Heart right ventricle (tissue), 16 donors: ENCODE results near the gene GINM1. TPM values are rescaled to one million over a fixed set of nuclear protein-coding genes. Genes with fewer than 3 reads are reported as not detected.
A peak's percentile ranks its signal among the peaks of the same experiment; 100 is the strongest.

Source experiments
- ATAC-seq, 8 donors: fragments of 200-7000 bp; cut with Tn5 transposase; one replicate each; pipeline ENCODE4 v1.9.1; 2020; ENCODE audit warnings: mild to moderate bottlenecking in 8 of 8, moderate library complexity in 8 of 8, moderate number of reproducible peaks in 1 of 8
- DNase-seq, 2 donors: peaks; one replicate each; pipeline ENCODE4 v3.0.0-alpha.2; 2020
- H3K27ac ChIP-seq, 10 donors: fragments of 200-600 bp; sonication (generic) in 2 of 10; one replicate each; pipeline versions ENCODE4 v1.5.0 to v1.8.0; 2020 to 2022; ENCODE audit warnings: mild to moderate bottlenecking in 3 of 10
- H3K27me3 ChIP-seq, 7 donors: fragments of 200-600 bp; one replicate each; pipeline ENCODE4 v1.8.0; 2021 to 2022; ENCODE audit warnings: mild to moderate bottlenecking in 2 of 7
- H3K36me3 ChIP-seq, 9 donors: fragments of 200-600 bp; sonication (generic) in 1 of 9; one replicate each; pipeline versions ENCODE4 v1.5.0 to v1.8.0; 2020 to 2022; ENCODE audit warnings: mild to moderate bottlenecking in 2 of 9
- H3K4me1 ChIP-seq, 9 donors: fragments of 200-600 bp; sonication (generic) in 1 of 9; one replicate each; pipeline versions ENCODE4 v1.5.0 to v1.8.0; 2020 to 2022; ENCODE audit warnings: mild to moderate bottlenecking in 4 of 9
- H3K4me3 ChIP-seq, 10 donors: fragments of 200-600 bp; sonication (generic) in 2 of 10; one replicate each; pipeline versions ENCODE4 v1.5.0 to v1.8.0; 2020 to 2022; ENCODE audit warnings: mild to moderate bottlenecking in 7 of 10, moderate library complexity in 2 of 10
- H3K9me3 ChIP-seq, 11 donors: fragments of 200-600 bp in 10 of 11; sonication (generic) in 2 of 11; one replicate each; pipeline versions ENCODE4 v1.5.0 to v1.8.0; 2013 to 2022; ENCODE audit warnings: mild to moderate bottlenecking in 2 of 11, control low read depth in 1 of 11, moderate library complexity in 1 of 11
- WGBS, 2 donors: extraction: QIAGEN DNeasy Blood & Tissue Kit; methylation state at CpG; one replicate each; pipeline ENCODE4 v1.1.7; 2013; ENCODE audit warnings: inconsistent platforms in 1 of 2; 5-methylcytosine and 5-hydroxymethylcytosine counted together
- intact Hi-C, 10 donors: fragments of 100-400 bp; cut with DNase I; formaldehyde crosslinking; loops; one replicate each; pipeline versions ENCODE4 v1.11.1 to v1.14.2; 2022
- polyA plus RNA-seq, 2 donors: library from polyadenylated mRNA; stranded (reverse); fragments of 200-250 nt; gene quantifications; one replicate each; pipeline ENCODE4 v1.2.3, GENCODE V29; 2013
- total RNA-seq, 10 donors: library from RNA; stranded (reverse); fragmentation: NEBNext Ultra II Directional in 3 of 10; extraction: Animal tissue kit (Norgen Biotek cat#: 25700) in 3 of 10; gene quantifications; one replicate each; pipeline versions ENCODE4 v1.2.1 to v1.2.4, GENCODE V29; 2021 to 2023
- TF ChIP-seq, protein P1 (sequence below), 9 donors: fragments of 200-600 bp; sonication (generic) in 2 of 9; IDR thresholded peaks; one replicate each; pipeline versions ENCODE4 v1.5.0 to v1.8.0; 2021 to 2022; ENCODE audit warnings: antibody characterized with exemption in 9 of 9, mild to moderate bottlenecking in 5 of 9, moderate library complexity in 1 of 9
- donor health status: Arrhythmogenic right ventricular cardiomyopathy.
- donor health status: ischemic (EF 13 %, LVEDD 7.1; RV severe dilation, severe dysfunction).
- donor health status: healthy with polysubstance abuse.
- donor health status: DM: no; HTN: yes; CAD: no.
- donor health status: DM: no; HTN: no; CAD: no.
- donor health status: ischemic (EF 25% LVEDD 6.9; RV normal size, moderate dysfunction).
- donor health status: ischemic (EF 25% LVEDD 5.7; RV mildly dilated, moderate dysfunction).
- donor health status: healthy.
- donor health status: DM: yes; HTN: yes; CAD: no.
- donor health status: Ischemic cardiomyopathy.
- donor health status: ischemic (EF 35%, LVEDD 5.7; RV mildly dilated, moderate dysfunction).
- donor health status: nonischemic (EF 11% LVEDD 7.7; RV severe dilation, severe dysfunction).
- donor health status: DM: yes; HTN: yes; CAD: no.
- donor health status: PGD.
- donor health status: ischemic (EF 29% LVEDD 5.4; RV normal size, mild dysfunction).
- donor health status: nonischemic (EF 23%, LVEDD 6.1; RV moderate dilation, normal function).

GINM1 gene
- total and polyA plus RNA-seq, 12 donors, result 26.8 to 59.3 (median 54.8) TPM

GRCh38 chr6:149563203-149563927 is 2.8 kb upstream of the GINM1 start:
- 82 to 88% methylated on average over 5 of the region's 5 CpGs for WGBS, 2 donors
- Histone ChIP-seq H3K27ac (peak overlapping the region in 1 of 10 donors; percentile 20), H3K36me3 (no peaks in the 10 kb centered on the region), H3K27me3 (no peaks in the 10 kb centered on the region), H3K4me3 (no peak overlapping the region), H3K9me3 (no peaks in the 10 kb centered on the region), H3K4me1 (peaks cover 0 to 23% (median 20%) of the 10 kb centered on the region in 9 donors)
- TF ChIP-seq, protein P1, sequence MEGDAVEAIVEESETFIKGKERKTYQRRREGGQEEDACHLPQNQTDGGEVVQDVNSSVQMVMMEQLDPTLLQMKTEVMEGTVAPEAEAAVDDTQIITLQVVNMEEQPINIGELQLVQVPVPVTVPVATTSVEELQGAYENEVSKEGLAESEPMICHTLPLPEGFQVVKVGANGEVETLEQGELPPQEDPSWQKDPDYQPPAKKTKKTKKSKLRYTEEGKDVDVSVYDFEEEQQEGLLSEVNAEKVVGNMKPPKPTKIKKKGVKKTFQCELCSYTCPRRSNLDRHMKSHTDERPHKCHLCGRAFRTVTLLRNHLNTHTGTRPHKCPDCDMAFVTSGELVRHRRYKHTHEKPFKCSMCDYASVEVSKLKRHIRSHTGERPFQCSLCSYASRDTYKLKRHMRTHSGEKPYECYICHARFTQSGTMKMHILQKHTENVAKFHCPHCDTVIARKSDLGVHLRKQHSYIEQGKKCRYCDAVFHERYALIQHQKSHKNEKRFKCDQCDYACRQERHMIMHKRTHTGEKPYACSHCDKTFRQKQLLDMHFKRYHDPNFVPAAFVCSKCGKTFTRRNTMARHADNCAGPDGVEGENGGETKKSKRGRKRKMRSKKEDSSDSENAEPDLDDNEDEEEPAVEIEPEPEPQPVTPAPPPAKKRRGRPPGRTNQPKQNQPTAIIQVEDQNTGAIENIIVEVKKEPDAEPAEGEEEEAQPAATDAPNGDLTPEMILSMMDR (IDR thresholded peaks at IDR 0.05), result no peak
- no peak for ATAC-seq
- intact Hi-C loops, result loop anchor here in 2 of 10 donors (10.0 kb wide), 1 partner anchor 151 kb away; the partner anchor contains the start of gene LATS1 (in 2 of the 2)
- no peak for DNase-seq

DNA sequence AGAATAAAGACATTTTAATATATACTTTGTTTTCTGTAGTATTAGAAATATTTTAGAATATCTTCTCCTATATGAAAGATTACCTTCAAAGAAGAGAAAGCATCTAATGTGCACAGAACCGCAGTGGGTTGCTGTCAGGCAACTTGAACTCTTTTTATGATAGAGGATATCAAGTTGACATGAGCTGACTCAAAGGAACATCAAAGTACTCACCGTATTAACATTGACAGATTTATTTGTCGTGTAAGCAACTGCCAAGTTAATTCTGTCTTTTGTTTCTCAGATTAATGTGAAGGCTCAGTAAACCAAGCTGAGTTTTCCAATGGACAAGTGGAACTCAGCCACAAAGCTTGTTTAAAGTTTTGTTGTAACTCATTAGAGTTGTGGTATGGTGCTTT is 2.2 kb upstream of the GINM1 start:
- DNase-seq (no peak), ATAC-seq (no peak)
- no peak overlapping the region for H3K4me3 ChIP-seq
- H3K9me3 ChIP-seq, result no peaks in the 10 kb centered on the region
- WGBS, 2 donors, result 77 to 84% methylated on average over 3 of the region's 3 CpGs
- H3K27me3 ChIP-seq, result no peaks in the 10 kb centered on the region
- H3K4me1 ChIP-seq, result peaks cover 0 to 29% (median 20%) of the 10 kb centered on the region in 9 donors
- H3K36me3 ChIP-seq, result no peaks in the 10 kb centered on the region
- intact Hi-C loops, result loop anchor here in 2 of 10 donors (10.0 kb wide), 1 partner anchor 151 kb away; the partner anchor contains the start of gene LATS1 (in 2 of the 2)
- TF ChIP-seq, protein P1 (IDR thresholded peaks at IDR 0.05), result no peak
- no peak overlapping the region for H3K27ac ChIP-seq

DNA sequence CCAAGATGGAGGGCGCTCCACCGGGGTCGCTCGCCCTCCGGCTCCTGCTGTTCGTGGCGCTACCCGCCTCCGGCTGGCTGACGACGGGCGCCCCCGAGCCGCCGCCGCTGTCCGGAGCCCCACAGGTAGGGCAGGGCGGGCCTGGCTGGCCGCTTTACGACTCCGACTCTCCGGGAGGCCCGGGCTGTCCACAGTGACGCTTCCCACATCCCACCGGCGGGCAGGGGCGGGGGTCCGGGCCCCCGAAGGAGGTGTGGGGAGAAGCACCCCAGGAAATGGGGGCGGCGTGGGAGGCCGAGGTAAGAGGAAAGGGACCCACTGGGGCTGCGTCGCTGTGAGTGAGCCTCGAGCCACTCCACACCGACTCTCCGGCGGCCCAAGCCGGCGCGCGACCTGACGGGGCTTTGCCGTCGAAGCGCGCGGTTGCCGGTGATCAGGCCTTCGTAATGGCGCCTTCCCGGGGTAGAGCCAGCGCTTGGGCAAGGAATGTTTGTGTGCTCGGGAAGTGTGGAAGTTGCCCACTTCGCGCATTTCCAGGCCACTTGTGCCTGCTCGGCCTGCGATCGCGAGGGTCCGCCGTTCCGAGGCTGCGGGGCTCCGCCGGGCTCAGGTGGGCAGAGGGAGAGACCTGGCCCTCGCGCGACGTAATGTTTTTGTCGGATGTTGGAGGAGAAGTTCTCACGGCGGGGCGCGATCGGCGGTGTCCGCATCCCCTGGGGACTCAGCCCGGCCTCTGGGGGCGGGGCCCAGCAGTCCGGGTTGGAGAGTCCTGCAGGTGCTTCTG is 427 bp downstream of the GINM1 start:
- intact Hi-C loops, result loop anchor here in 3 of 10 donors (5.0 to 10.0 kb wide), 3 partner anchors 81 to 361 kb away; partner anchors contain the start of genes LATS1 (in 2 of the 3) and KATNA1 (in 1 of the 3)
- Histone ChIP-seq H3K4me1 (peaks cover 0 to 35% (median 20%) of the 10 kb centered on the region in 9 donors), H3K27ac (peak overlapping the region; percentile 44 to 97 (median 95)), H3K9me3 (no peaks in the 10 kb centered on the region), H3K36me3 (no peaks in the 10 kb centered on the region), H3K4me3 (peak overlapping the region; percentile 80 to 100 (median 98)), H3K27me3 (no peaks in the 10 kb centered on the region)
- 0% methylated on average over 75 to 81 of the region's 81 CpGs for WGBS, 2 donors
- TF ChIP-seq, protein P1 (IDR thresholded peaks at IDR 0.05), result no peak
- ATAC-seq (peak; percentile 22 to 80 (median 50)), DNase-seq (peak; percentile 34 to 59)

- DNase-seq (no peak), ATAC-seq (no peak)
- TF ChIP-seq, protein P1 (IDR thresholded peaks at IDR 0.05), result no peak
- H3K4me1 ChIP-seq, result peaks cover 0 to 35% (median 20%) of the 10 kb centered on the region in 9 donors
- peak overlapping the region; percentile 80 to 100 (median 98) for H3K4me3 ChIP-seq
- no peaks in the 10 kb centered on the region for H3K9me3 ChIP-seq
- no peaks in the 10 kb centered on the region for H3K27me3 ChIP-seq
- H3K27ac ChIP-seq, result peak overlapping the region in 9 of 10 donors; percentile 44 to 97 (median 95)
- WGBS, 2 donors, result 40 to 43% methylated on average over 12 of the region's 12 CpGs
- intact Hi-C loops, result loop anchor here in 3 of 10 donors (5.0 to 10.0 kb wide), 3 partner anchors 80 to 360 kb away; partner anchors contain the start of genes LATS1 (in 2 of the 3) and KATNA1 (in 1 of the 3)
- H3K36me3 ChIP-seq, result no peaks in the 10 kb centered on the region
Measured at GRCh38 chr6:149567194-149567586, 1.0 kb downstream of the GINM1 start.
